SU-DHL-6 (cell line): ENCODE data around the gene AAR2.

Experiments used
- H2AFZ ChIP-seq: fragments of 200-600 bp; sonication (generic); 2 replicates; pipeline ENCODE4 v1.6.1; 2014; ENCODE audit warnings: low read depth, mild to moderate bottlenecking, moderate library complexity, mixed read lengths, antibody characterized with exemption, low read length; ENCODE audit not compliant: severe bottlenecking
- H3F3A ChIP-seq: fragments of 200-600 bp; shearing (Covaris generic); 2 replicates; pipeline ENCODE4 v1.6.0; 2016; ENCODE audit warnings: antibody characterized with exemption, mild to moderate bottlenecking; ENCODE audit not compliant: insufficient read depth
- H3K27ac ChIP-seq: fragments of 200-600 bp; sonication (generic); 2 replicates; pipeline ENCODE4 v1.5.1; 2016; ENCODE audit warnings: low read depth, mild to moderate bottlenecking, low read length, moderate library complexity, mixed read lengths
- H3K27me3 ChIP-seq: fragments of 200-600 bp; sonication (generic), shearing (Covaris generic); 2 replicates; pipeline ENCODE4 v1.6.0; 2014; ENCODE audit warnings: mild to moderate bottlenecking, low read length
- H3K36me3 ChIP-seq: fragments of 200-600 bp; sonication (generic); 2 replicates; pipeline ENCODE4 v1.6.1; 2014; ENCODE audit warnings: mild to moderate bottlenecking, low read length, mixed read lengths
- H3K4me2 ChIP-seq: fragments of 300-600, 200-600 bp; shearing (Covaris generic), sonication (generic); 2 replicates; pipeline ENCODE4 v1.6.0; 2014; ENCODE audit warnings: low read length, low read depth, mild to moderate bottlenecking; ENCODE audit not compliant: poor library complexity, severe bottlenecking
- H3K4me3 ChIP-seq: fragments of 200-600 bp; sonication (generic); 2 replicates; pipeline ENCODE4 v1.5.1; 2014; ENCODE audit warnings: antibody characterized with exemption, low read length, mild to moderate bottlenecking, mixed read lengths; ENCODE audit not compliant: insufficient read depth, poor library complexity, severe bottlenecking
- H3K79me2 ChIP-seq: fragments of 200-600 bp; sonication (generic); 2 replicates; pipeline ENCODE4 v1.6.1; 2014; ENCODE audit warnings: mild to moderate bottlenecking, low read length, moderate library complexity; ENCODE audit not compliant: insufficient read depth
- H3K9ac ChIP-seq: fragments of 200-600 bp; sonication (generic); 2 replicates; pipeline ENCODE4 v1.7.0; 2014; ENCODE audit warnings: mild to moderate bottlenecking, low read length
- H3K9me2 ChIP-seq: fragments of 200-600 bp; sonication (generic); replicated peaks from 2 replicates; pipeline ENCODE4 v1.6.1; 2014; ENCODE audit warnings: low read length; ENCODE audit not compliant: insufficient read depth
- H3K9me3 ChIP-seq: fragments of 200-600 bp; sonication (generic); 2 replicates; pipeline ENCODE4 v1.6.1; 2014; ENCODE audit warnings: low read length, mixed read lengths; ENCODE audit not compliant: insufficient read depth
- H4K20me1 ChIP-seq: fragments of 200-600 bp; sonication (generic); 2 replicates; pipeline ENCODE4 v1.6.1; 2014; ENCODE audit warnings: low read depth, mild to moderate bottlenecking, antibody characterized with exemption, low read length, moderate library complexity, mixed read lengths
- CTCF ChIP-seq: fragments of 200-600 bp; sonication (generic); IDR thresholded peaks from one replicate; pipeline ENCODE4 v1.5.1; 2017; ENCODE audit warnings: antibody characterized with exemption, mild to moderate bottlenecking, low read length, moderate library complexity; ENCODE audit not compliant: insufficient read depth, poor library complexity, severe bottlenecking
- EZH2phosphoT487 ChIP-seq: fragments of 200-600 bp; sonication (generic), shearing (Covaris generic); conservative IDR thresholded peaks from 2 replicates; pipeline ENCODE4 v1.6.1; 2018; ENCODE audit warnings: mild to moderate bottlenecking, antibody characterized with exemption, low read length, moderate library complexity, mixed read lengths

AAR2 gene

DNA sequence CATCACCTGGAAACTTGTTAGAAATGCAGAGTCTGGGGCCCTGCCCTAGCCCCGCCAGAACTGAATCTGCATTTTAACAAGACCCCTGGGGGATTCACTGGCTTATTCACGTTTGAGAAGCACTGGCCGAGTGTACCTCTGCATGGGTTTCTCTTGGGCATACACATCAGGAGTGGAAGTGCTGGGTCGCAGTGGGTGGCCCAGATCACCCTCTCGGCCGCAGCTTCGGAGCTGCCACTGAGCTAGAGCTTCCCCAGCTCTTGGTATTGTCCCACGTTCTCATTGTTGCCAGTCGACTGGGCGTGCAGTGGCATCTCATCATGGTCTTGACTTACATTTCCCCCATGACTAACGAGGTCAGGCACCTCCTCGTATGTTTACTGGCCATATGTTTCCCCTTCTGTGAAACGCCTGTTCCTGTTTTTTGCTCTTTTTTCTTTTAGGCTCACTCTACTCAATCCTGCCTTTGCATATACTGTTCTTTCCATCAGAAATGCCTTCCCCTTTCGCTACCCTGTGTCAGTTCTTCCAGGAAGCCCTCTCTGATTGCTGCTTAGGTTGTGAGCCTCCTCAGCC lies 66.8 kb downstream of the AAR2 start:
- TF ChIP-seq CTCF (no peak), EZH2phosphoT487 (no peak)
- H3K4me3 ChIP-seq: no peak overlapping the region
- H3K27ac ChIP-seq: no peak overlapping the region
- no peaks in the 10 kb centered on the region for H3K27me3 ChIP-seq
- no peaks in the 10 kb centered on the region for H3K9me3 ChIP-seq
- H3F3A ChIP-seq: no peaks in the 10 kb centered on the region
- no peak overlapping the region for H3K4me2 ChIP-seq
- H4K20me1 ChIP-seq: no peaks in the 10 kb centered on the region
- H3K36me3 ChIP-seq: no peaks in the 10 kb centered on the region
- H3K9ac ChIP-seq: no peak overlapping the region
- H2AFZ ChIP-seq: no peak overlapping the region
- H3K79me2 ChIP-seq: no peaks in the 10 kb centered on the region
- no peaks in the 10 kb centered on the region for H3K9me2 ChIP-seq

GRCh38 chr20:36303831-36304230 lies 67.6 kb downstream of the AAR2 start:
- no peaks in the 10 kb centered on the region for H3K9me3 ChIP-seq
- H3K79me2 ChIP-seq: no peaks in the 10 kb centered on the region
- no peaks in the 10 kb centered on the region for H3K27me3 ChIP-seq
- H3K36me3 ChIP-seq: no peaks in the 10 kb centered on the region
- H3K27ac ChIP-seq: no peak overlapping the region
- no peaks in the 10 kb centered on the region for H3K9me2 ChIP-seq
- H3K9ac ChIP-seq: no peak overlapping the region
- no peak overlapping the region for H3K4me3 ChIP-seq
- TF ChIP-seq CTCF (no peak), EZH2phosphoT487 (no peak)
- no peaks in the 10 kb centered on the region for H3F3A ChIP-seq
- no peaks in the 10 kb centered on the region for H4K20me1 ChIP-seq
- H2AFZ ChIP-seq: no peak overlapping the region
- H3K4me2 ChIP-seq: no peak overlapping the region

- H3K27me3 ChIP-seq: no peaks in the 10 kb centered on the region
These were observed 68.7 kb downstream of the AAR2 start for GRCh38 chr20:36304786-36305495.

More at GRCh38 chr20:36304786-36305495, 68.7 kb downstream of the AAR2 start:
- Histone ChIP-seq H2AFZ (no peak overlapping the region), H3K4me3 (no peak overlapping the region), H3K9ac (no peak overlapping the region), H3K9me2 (no peaks in the 10 kb centered on the region), H3K4me2 (no peak overlapping the region), H3K79me2 (no peaks in the 10 kb centered on the region), H3K36me3 (no peaks in the 10 kb centered on the region), H4K20me1 (no peaks in the 10 kb centered on the region), H3K27ac (no peak overlapping the region), H3F3A (no peaks in the 10 kb centered on the region), H3K9me3 (no peaks in the 10 kb centered on the region)
- TF ChIP-seq EZH2phosphoT487 (no peak), CTCF (no peak)
